Astrocyte (in vitro differentiated cells and primary cell): ENCODE data around the gene ADNP. TPM values are rescaled to one million over a fixed set of nuclear protein-coding genes. Genes with fewer than 3 reads are reported as not detected.

Source experiments
- DNase-seq: peaks from one replicate; pipeline ENCODE4 v3.0.0-alpha.2; 2010; ENCODE audit warnings: low read depth
- FAIRE-seq: peaks from 2 replicates; lab custom pipeline; 2011; peaks lifted over from hg19 to GRCh38; lab: Jason Lieb, UNC
- H2AFZ ChIP-seq: 2 replicates; pipeline ENCODE4 v1.6.0; 2012; ENCODE audit warnings: low read depth, low read length, inconsistent platforms
- H3K27ac ChIP-seq: 2 replicates; pipeline ENCODE4 v1.5.1; 2011; ENCODE audit warnings: low read depth, low read length, inconsistent platforms
- H3K27me3 ChIP-seq: 2 replicates; pipeline ENCODE4 v1.6.0; 2011; ENCODE audit warnings: low read length, inconsistent platforms; ENCODE audit not compliant: insufficient read depth
- H3K36me3 ChIP-seq: 2 replicates; pipeline ENCODE4 v1.5.1; 2011; ENCODE audit warnings: low read length, inconsistent platforms; ENCODE audit not compliant: insufficient read depth
- H3K4me1 ChIP-seq: 2 replicates; pipeline ENCODE4 v1.5.1; 2011; ENCODE audit warnings: low read length, inconsistent platforms; ENCODE audit not compliant: insufficient read depth
- H3K4me2 ChIP-seq: 2 replicates; pipeline ENCODE4 v1.6.0; 2012; ENCODE audit warnings: low read length, inconsistent platforms
- H3K4me3 ChIP-seq: 2 replicates; pipeline ENCODE4 v1.5.1; 2011; ENCODE audit warnings: low read depth, mild to moderate bottlenecking, low read length, inconsistent platforms; ENCODE audit not compliant: insufficient read depth
- H3K79me2 ChIP-seq: 2 replicates; pipeline ENCODE4 v1.6.0; 2012; ENCODE audit warnings: mild to moderate bottlenecking, low read length, inconsistent platforms; ENCODE audit not compliant: insufficient read depth
- H3K9ac ChIP-seq: 2 replicates; pipeline ENCODE4 v1.6.0; 2012; ENCODE audit warnings: mild to moderate bottlenecking, low read length, inconsistent platforms
- H3K9me3 ChIP-seq: 2 replicates; pipeline ENCODE4 v1.5.1; 2012; ENCODE audit warnings: low read depth, mild to moderate bottlenecking, low read length, inconsistent platforms; ENCODE audit not compliant: insufficient read depth
- H4K20me1 ChIP-seq: 2 replicates; pipeline ENCODE4 v1.6.0; 2012; ENCODE audit warnings: low read length, inconsistent platforms; ENCODE audit not compliant: insufficient read depth
- H3K27ac Mint-ChIP-seq: one replicate; pipeline ENCODE4 v1.8.0; 2021; ENCODE audit warnings: mild to moderate bottlenecking, mixed read lengths; ENCODE audit not compliant: unreplicated experiment
- H3K27me3 Mint-ChIP-seq: one replicate; pipeline ENCODE4 v1.8.0; 2021; ENCODE audit warnings: low read depth, mixed read lengths; ENCODE audit not compliant: unreplicated experiment
- H3K36me3 Mint-ChIP-seq: one replicate; pipeline ENCODE4 v1.8.0; 2021; ENCODE audit warnings: low read depth, mixed read lengths; ENCODE audit not compliant: unreplicated experiment
- H3K4me1 Mint-ChIP-seq: one replicate; pipeline ENCODE4 v1.8.0; 2021; ENCODE audit warnings: low read depth, mixed read lengths; ENCODE audit not compliant: unreplicated experiment
- H3K4me3 Mint-ChIP-seq: one replicate; pipeline ENCODE4 v1.8.0; 2021; ENCODE audit warnings: mild to moderate bottlenecking, moderate library complexity, mixed read lengths; ENCODE audit not compliant: unreplicated experiment
- H3K9me3 Mint-ChIP-seq: one replicate; pipeline ENCODE4 v1.8.0; 2021; ENCODE audit warnings: mild to moderate bottlenecking, mixed read lengths; ENCODE audit not compliant: unreplicated experiment
- CTCF ChIP-seq: IDR thresholded peaks from 2 replicates; pipeline ENCODE4 v1.5.1; 2011; ENCODE audit warnings: low read depth, mild to moderate bottlenecking, inconsistent platforms, low read length, moderate library complexity; ENCODE audit not compliant: insufficient read depth
- EZH2 ChIP-seq: IDR thresholded peaks from 2 replicates; pipeline ENCODE4 v1.6.1; 2012; ENCODE audit warnings: mild to moderate bottlenecking, low read length, inconsistent platforms; ENCODE audit not compliant: insufficient read depth
- total RNA-seq: library from RNA; stranded (reverse); gene quantifications from 2 replicates; pipeline ENCODE4 v1.2.1, GENCODE V29; 2021

The ADNP gene
- total RNA-seq, 1 donor from 2014 or later: 72.1 TPM

GRCh38 chr20:50957276-50957675 is 26.0 kb upstream of the ADNP start:
- H4K20me1 ChIP-seq: peaks cover 55% of the 10 kb centered on the region
- H3K36me3 ChIP-seq: peaks cover 22% of the 10 kb centered on the region
- H3K9me3 ChIP-seq: no peaks in the 10 kb centered on the region
- Mint-ChIP-seq H3K27ac (peak overlapping the region; percentile 99), H3K9me3 (no peaks in the 10 kb centered on the region), H3K4me1 (peaks cover 40% of the 10 kb centered on the region), H3K27me3 (no peaks in the 10 kb centered on the region), H3K4me3 (peak overlapping the region; percentile 94), H3K36me3 (peaks cover 5% of the 10 kb centered on the region)
- H3K27ac ChIP-seq: peak overlapping the region; percentile 99
- peak overlapping the region; percentile 89 for H3K4me3 ChIP-seq
- peak overlapping the region; percentile 93 for H3K4me2 ChIP-seq
- no peak overlapping the region for H2AFZ ChIP-seq
- TF ChIP-seq CTCF (no peak), EZH2 (no peak)
- H3K4me1 ChIP-seq: peaks cover 22% of the 10 kb centered on the region
- H3K9ac ChIP-seq: peak overlapping the region; percentile 98
- peaks cover 99% of the 10 kb centered on the region for H3K79me2 ChIP-seq
- no peaks in the 10 kb centered on the region for H3K27me3 ChIP-seq
- DNase-seq: peak; percentile 45
- no peak for FAIRE-seq

GRCh38 chr20:50953821-50954220 is 22.6 kb upstream of the ADNP start:
- Histone ChIP-seq H2AFZ (no peak overlapping the region), H3K27ac (no peak overlapping the region), H3K79me2 (peaks cover 94% of the 10 kb centered on the region), H3K4me1 (peaks cover 10% of the 10 kb centered on the region), H3K4me3 (no peak overlapping the region), H3K36me3 (peaks cover 36% of the 10 kb centered on the region), H3K9ac (no peak overlapping the region), H3K4me2 (no peak overlapping the region), H3K9me3 (no peaks in the 10 kb centered on the region), H4K20me1 (peaks cover 67% of the 10 kb centered on the region), H3K27me3 (no peaks in the 10 kb centered on the region)
- peaks cover 4% of the 10 kb centered on the region for H3K36me3 Mint-ChIP-seq
- H3K27ac Mint-ChIP-seq: no peak overlapping the region
- DNase-seq (no peak), FAIRE-seq (no peak)
- no peaks in the 10 kb centered on the region for H3K27me3 Mint-ChIP-seq
- H3K4me1 Mint-ChIP-seq: peaks cover 36% of the 10 kb centered on the region
- no peaks in the 10 kb centered on the region for H3K9me3 Mint-ChIP-seq
- TF ChIP-seq CTCF (no peak), EZH2 (no peak)
- H3K4me3 Mint-ChIP-seq: peak overlapping the region; percentile 50

GRCh38 chr20:50953196-50953595 is 22.0 kb upstream of the ADNP start:
- Mint-ChIP-seq H3K4me1 (peaks cover 37% of the 10 kb centered on the region), H3K9me3 (no peaks in the 10 kb centered on the region), H3K27ac (no peak overlapping the region), H3K27me3 (no peaks in the 10 kb centered on the region), H3K36me3 (peaks cover 6% of the 10 kb centered on the region), H3K4me3 (no peak overlapping the region)
- Histone ChIP-seq H3K79me2 (peaks cover 88% of the 10 kb centered on the region), H3K4me1 (peaks cover 10% of the 10 kb centered on the region), H3K36me3 (peaks cover 41% of the 10 kb centered on the region), H3K9ac (no peak overlapping the region), H4K20me1 (peaks cover 68% of the 10 kb centered on the region), H2AFZ (no peak overlapping the region), H3K9me3 (no peaks in the 10 kb centered on the region), H3K27ac (no peak overlapping the region), H3K4me2 (no peak overlapping the region), H3K4me3 (no peak overlapping the region), H3K27me3 (no peaks in the 10 kb centered on the region)
- no peak for FAIRE-seq
- no peak for DNase-seq
- no peak for TF ChIP-seq EZH2
- no peak for TF ChIP-seq CTCF
